Inflammatory macrophage (primary cell): ENCODE data around the gene VWA8.
"Not testable (repeated sequence)": the region's sequence is repeated elsewhere in the genome, so short reads cannot be mapped to it uniquely, and the experiment has no call there.

Experiments
- DNase-seq, 2 donors: peaks; one replicate each; pipeline ENCODE4 v3.0.0-alpha.2; 2020 to 2022

Gene VWA8

DNA sequence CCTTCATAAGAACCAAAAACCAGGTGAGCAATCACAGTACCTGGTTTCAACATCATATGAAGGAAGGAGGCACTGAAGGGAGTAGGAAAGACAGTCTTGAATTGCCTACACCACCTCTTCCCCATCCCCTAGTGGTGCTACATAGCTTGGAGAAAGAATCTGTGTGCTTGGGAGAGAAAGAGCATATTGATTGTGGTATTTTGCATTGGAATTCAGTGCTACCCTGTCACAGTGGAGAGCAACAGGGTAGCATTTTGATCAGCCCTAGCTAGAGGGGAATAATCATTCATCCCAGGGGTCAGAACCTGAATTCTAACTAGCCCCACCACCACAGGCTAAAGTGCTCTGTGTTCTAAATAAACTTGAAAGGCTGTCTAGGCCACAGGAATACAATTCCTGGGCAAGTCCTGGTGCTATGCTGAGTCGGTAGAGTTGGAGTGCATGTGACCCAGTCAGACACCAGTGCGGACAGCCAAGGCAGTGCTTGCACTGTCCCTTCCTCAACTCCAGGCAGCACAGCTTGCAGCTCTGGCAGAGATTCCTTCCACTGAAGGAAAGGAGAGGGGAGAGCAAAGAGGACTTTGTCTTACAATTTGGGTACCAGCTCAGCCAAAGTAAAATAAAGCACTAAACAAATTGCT, 158.7 kb downstream of the VWA8 start:
- no peak for DNase-seq

DNA sequence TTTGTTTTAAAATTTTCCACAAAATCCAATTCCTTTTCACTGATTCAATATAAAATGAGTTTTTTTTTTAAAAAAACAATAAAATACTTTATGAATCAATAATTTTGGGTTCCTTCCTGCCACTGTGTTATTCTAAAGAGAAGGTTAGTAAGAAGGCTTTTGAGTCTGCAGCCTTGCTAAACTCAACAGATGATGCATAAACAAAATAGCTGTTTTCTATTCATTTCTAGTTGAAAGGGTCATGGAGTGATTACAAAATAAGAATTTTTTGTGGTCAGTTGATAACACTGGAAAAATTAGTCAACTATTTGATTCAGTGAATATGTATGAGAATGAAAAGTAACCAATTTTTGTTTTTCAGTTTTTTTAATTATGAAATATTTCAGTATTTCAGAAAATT, 169.9 kb downstream of the VWA8 start:
- no peak for DNase-seq

DNA sequence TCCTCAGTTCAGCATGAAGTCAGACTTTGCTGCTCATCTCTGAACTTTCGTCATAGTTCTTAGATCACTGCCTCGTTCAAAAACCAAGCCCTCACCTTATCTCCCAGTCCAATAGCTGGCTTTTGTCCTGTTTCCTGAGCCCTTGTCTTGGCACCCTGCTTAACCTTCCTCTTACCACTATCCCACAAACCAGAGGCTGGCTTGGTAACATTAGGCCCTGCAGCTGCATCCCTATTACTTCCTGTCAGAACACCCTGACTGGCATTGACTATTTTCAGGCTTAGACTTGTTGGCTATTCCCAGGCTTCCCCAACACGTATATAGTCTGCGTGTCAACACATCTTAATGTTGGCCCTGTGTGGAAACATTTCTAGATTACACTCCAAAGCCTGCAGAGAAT, 172.4 kb downstream of the VWA8 start:
- peak in 1 of 2 donors; percentile 12 for DNase-seq

DNA sequence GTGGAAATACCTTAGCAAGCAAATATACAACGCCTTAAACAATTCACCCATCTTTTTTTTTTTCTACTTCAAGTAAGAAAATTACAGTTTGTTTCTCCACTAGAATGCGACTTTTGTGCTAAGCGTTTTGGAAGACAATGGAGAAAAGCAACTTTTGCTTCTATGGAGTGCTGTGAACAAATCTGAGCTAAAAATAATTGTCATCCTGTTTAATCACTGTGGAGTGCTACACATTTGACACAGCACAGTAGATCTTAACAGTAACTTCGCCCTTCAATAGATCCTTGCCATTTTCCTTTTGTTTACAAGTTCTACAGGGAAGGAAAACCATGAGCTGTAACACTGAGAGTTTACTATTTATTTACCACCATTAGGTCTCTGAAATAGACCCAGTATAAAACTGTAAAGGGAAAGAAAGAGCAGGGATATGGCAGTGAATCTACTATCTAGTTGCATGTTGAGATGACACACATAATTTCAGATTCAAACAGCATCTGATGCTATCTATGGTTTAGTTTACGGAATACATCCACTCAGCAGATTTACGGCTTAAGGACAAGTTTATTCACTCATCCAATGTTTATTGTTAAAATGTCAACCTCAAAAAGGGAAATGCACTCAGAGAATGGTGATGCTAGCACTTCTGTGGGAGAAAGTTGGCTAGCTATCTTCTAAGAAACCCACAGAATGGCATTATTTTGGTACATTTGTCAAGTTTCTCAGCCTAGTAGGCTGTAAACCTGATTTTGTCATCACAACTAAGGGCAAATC, 175.3 kb downstream of the VWA8 start:
- DNase-seq = peak; percentile 13 to 18

DNA sequence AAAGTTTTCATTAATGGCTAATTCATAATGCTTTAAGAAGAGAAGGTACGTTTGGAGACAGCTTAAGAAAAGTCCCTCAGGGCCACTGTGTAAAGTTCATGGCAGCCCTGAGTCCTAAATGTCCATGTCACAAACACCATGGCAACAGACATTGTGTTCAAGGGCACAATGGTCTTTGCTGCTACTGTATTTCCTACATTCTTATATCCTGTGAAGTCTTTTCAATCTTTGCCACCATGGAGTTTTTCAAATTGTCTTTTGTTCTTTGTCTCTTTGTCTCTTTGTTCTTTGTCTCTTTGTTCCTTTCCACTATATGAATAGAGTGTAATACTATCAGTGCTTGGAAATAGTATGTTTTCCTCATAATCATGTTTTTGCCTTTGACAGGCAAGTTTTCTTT, 178.8 kb downstream of the VWA8 start:
- DNase-seq = no peak

DNA sequence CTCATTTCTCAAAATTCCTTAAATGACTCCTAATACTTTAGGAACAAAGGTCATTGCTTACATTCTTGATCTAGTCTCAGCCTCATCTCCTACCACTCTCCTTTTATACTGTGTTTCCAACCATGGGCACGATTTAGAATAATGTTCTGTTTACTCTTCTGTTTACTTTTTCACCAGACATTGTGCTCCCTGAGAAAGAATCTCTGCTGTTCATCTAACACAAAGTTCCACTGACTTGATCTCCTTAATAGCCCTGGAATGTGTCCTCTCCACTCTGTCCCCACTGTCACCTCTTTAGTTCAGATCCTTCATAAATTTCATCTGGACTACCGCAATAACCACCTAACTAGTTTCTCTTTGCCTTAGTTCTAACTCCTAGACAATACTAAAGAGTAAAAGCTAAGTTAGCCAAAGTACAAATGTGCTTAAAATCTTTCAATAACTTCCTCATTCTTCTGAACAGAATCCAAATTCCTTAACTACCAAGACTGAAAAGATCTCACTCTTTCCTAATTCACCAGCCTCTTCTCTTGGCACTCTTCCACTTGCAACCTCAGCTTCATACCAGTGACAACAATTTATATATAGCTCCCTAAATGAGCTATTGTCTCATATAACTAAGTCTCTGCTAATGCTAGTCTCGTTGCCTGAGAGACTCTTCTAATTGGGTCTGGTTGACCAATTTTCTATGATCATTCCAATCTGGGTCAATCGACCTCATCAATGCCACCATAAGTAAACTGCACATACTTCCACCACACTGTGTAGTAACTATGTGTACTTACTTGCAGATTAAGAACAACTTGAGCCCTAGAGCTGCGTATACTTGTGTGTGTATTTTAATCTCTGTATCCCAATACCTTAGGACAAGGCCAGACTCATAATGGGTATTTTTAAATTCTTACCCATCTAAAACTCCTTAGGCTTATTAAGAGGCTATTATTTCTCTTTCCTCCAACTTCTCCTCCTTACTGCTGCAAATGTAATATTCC, 179.9 kb downstream of the VWA8 start:
- DNase-seq = peak; percentile 47 to 65

DNA sequence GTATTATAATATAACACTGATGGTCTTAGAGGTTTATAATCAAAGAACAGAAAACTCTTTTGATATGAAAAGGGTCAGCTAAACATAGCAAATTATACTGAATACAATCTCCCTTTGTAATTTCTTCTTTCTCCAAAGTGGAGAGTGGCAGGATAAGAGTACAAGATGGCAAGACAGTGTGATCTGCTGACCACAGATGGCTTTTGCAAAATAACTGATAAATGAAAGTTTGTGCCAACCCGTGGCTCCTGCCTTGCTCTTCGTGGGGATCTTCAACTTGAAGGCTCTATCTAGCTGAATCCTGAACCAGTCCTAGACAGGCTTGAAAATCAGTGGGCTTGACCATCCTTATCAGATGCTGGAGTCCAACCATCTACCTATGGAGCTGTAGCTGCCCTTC, 185.7 kb downstream of the VWA8 start:
- no peak for DNase-seq

DNA sequence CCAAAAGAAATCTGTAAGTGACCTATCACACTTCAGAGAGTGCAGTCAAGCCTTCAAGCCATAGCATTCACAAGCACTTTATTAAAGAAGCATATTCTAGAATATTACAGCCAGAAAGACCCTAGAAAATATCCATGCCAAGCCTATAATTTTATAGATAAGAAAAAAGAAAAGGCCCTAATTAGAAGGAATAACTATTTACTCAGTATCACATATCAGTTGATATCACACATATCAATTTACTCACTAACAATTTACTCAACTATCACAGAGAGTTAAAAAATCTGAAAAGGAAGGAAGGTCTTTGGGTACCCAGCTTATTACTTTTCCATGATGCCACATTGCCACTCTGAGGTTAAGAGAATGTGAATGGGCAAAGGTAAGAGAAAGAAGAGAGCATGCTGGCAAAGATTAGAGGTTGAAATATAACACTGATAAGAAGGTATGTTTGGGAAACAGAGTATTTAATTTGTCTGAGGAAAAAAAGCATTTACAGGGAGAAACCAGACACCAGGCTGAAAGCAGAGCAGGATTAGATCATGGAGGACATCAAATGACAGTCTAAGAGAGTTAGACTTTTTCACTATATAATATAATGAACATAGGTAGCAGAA, 186.2 kb downstream of the VWA8 start:
- DNase-seq = no peak

DNA sequence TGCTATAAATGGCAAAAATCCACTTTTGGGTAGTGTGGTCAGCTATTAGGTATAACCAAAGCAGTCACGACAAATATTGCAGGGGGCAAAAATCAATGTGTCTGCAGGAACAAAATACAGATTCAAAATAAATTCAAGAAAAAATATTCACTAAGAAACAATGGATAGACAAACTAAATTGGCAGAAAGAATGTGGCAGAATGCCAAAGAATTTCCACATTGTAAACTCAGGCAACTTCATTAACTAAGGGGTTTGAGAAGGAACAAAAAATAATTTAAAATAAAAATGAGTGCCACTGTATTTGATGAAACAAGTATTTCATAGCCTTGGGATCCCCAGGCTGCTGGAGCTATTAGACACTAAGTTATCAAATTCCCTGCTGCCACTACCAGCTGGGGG, 193.1 kb downstream of the VWA8 start:
- DNase-seq = no peak

DNA sequence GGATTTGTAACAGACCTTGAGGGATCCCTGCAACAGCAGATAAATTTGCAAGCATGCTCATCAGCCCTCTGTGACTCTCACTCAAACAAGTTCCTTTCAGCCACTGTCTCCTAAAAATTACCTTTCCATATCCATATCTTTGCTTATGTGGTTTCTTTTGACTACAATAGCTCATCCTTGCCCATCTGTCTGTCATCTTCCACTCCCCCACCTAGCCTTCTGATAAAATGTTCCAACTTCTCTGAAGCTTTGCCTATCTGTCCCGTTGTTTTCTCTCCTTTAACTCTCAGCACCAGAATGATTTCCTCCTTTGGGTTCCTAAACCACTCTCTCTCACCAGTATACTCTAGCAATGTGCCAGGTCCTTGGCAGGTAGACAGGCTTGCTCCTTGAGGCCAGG, 194.5 kb downstream of the VWA8 start:
- DNase-seq = no peak

DNA sequence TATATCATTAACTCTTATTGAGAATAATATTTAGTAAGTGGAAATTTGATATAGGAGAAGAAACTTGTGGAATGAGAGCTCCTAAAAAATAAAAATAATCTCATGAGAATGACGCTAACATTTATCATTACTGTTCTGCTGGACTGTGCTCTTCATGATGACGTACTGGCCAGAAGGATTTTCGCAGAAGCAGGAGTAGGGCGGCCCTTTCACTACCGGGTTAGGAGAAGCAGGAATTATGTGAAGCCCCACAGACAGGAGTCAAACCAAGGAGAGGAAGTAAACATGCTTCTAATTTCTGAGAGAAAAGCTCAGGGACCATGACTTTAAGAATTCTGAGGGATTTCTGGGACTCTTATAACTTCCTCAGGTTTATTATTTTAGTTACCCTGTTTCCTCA, 195.1 kb downstream of the VWA8 start:
- DNase-seq = no peak

DNA sequence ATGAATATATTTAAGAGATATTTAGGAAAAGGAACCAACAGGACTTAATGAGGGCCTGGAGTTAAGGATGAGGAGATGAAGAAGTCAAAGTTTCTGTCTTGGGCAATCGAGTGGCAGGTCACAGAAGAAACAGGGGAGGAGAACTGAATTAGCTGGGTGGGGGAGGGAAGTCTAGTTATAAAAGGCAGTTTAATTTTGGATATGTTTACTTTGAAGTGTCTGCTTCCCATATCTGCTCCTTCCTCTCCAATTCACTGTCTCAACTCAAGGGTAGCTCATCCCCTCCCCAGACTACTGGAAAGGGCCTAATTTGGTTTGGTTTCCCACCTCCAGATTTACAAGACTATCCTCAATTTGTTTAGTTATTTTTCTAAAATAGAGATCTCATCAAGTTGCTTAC, 195.9 kb downstream of the VWA8 start:
- DNase-seq = peak in 1 of 2 donors; percentile 18

DNA sequence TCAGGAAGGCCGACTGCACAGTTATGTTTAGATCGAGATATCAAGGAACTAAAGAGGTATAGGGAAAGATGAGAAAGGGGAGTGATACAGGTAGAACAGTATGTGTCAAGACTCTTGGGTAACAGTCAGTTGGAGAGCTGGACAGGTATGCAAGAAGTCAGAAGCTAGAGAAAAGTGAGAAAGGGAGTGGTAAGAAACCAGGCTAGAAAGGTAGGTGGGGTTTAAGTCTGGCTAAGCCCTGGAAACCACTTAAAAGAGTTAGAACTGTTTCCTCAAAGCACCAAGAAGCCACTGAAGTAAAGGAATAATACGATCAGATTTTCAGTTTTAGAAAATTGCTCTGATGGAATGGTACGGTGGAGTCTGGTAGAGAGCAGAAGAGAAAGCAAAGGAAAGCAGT, 196.4 kb downstream of the VWA8 start:
- DNase-seq = no peak

DNA sequence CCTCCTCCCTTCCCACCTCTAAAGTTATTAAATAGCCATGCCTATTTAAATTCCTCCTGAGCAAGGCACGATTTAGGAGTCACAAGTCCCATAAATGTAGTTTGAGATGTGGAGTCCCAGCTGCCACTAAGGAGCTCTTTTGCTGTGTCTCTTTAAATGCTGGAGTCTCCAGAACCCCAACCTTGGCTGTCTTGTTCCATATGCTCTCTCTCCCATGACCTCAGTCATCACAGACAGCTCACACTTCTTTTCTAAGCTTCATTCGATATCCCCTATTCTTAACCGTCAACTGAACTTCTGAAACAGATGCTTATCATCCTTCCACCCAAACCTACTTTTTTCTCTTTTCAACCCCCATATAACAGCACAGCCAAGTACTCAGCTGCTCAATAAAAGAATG, 197.1 kb downstream of the VWA8 start:
- no peak for DNase-seq

DNA sequence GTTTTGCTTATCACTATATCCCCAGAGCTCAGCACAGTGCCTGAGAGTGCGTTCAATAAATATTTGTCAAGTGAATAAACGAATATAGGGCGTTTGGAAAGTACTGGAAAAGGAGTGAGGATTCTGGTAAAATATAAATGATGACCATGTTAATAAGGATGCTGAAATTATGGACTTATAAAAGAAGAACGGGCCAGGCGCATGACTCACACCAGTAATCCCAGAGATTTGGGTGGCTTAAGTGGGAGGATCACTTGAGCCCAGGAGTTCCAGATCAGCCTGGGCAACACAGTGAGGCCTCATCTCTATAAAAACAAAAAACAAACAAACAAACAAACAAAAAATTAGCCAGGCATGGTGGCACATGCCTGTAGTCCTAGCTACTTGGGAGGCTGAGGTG, 198.1 kb downstream of the VWA8 start:
- no peak for DNase-seq

DNA sequence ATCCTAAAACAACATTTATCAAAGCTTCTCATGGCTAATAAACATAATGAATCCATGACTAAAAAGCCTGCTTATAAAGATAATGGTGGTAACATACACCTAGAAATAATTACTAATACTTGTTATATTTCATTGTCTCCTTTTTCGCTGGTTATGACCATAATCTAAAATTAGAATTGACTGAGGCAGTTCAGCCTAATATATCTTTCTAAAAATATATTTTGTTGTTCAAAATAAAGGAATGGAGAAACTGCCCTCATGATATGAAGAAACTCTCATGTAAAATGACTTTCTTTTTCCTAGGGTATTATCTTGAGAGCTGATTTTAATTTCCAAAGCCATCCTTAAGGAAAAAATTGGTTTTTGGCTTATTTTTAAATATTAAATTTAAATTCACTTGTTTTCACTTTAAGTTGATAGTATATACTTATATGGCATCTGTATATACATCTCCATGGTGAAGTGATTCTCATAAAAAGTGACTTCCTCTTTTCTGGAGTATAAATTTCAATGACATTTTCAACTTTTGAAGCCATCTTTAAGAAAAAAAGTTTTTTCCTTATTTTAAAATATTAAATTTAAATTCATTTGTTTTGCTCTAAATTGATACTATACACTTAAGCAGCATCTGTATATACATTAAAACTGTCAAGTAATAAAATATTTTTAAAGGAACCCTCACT, 204.6 kb downstream of the VWA8 start:
- peak in 1 of 2 donors; percentile 33 for DNase-seq

DNA sequence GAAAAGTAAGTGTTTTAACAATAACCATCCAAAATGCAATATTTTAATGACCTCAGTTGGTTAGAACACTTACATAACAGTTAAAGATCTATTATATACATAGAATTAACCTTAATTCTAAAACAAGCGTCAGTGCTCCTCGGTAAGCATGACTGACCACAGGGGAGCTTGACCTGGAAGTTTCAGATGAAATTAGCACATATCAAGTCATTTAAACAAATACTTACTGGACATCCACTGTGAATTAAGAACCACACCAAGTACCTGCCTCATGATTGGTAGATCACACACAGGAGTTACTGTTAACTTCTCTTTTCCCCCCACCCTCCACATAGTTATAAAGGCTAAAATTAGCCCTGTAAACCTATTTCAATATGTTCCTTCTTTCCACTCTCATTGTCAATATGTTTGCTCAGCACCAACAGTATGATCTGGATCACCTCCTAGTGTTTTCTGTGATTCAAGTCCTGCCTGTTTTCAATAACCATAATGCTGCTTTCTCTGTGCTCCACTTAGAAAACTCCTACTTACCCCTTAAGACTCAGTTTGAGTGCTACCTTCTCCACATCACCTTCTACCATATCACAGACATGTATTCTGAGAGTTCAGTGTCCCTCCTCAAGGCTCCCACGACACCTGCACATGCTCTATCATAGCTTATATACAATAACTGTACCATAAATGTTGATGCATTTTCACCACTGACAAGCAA, 209.0 kb downstream of the VWA8 start:
- DNase-seq = no peak

DNA sequence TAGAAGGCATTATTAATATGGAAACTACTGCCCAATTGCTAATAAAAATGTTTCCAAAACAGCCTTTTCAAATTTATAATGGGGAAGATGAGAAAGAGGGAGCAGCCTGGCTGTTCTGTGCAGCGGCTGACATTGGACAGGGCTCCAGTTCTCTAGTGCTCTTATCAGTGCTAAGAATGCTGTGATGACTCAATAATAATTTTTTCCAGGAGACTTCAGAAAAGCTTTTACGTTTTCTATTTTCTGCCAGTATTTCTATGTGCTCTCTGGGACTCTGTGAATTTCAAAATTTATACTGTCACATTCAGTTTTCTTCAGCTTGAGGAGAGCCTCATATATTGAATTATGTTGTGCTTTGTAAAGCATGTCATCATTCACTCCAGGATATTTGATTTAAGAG, 209.6 kb downstream of the VWA8 start:
- no peak for DNase-seq

DNA sequence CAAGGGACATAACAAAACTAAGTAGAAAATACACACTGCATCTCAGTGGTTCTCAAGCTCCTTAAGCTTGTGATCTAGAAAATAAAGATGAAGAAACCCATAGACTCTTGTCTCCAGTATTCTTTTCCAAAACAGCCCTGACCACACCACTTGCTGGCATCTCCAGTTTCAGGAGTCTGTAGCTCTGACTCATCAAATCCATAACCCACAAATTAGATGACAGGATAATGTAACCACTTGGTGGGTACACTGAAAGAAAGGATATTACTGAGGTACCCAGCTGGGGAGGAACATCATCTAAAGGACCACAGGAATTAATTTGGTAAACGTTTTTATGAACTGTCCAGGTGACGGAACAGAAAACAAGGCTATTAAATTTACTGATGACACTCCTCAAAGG, 214.7 kb downstream of the VWA8 start:
- DNase-seq = no peak

DNA sequence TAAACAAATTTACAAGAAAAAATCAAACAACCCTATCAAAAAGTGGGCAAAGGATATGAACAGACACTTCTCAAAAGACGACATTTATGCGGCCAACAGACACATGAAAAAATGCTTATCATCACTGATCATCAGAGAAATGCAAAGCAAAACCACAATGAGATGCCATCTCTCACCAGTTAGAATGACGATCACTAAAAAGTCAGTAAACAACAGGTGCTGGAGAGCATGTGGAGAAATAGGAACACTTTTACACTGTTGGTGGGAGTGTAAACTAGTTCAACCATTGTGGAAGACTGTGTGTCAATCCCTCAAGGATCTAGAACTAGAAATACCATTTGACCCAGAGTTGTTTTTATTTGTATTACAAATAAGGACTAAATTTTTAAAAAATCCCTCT, 215.4 kb downstream of the VWA8 start:
- DNase-seq = not testable (repeated sequence)

DNA sequence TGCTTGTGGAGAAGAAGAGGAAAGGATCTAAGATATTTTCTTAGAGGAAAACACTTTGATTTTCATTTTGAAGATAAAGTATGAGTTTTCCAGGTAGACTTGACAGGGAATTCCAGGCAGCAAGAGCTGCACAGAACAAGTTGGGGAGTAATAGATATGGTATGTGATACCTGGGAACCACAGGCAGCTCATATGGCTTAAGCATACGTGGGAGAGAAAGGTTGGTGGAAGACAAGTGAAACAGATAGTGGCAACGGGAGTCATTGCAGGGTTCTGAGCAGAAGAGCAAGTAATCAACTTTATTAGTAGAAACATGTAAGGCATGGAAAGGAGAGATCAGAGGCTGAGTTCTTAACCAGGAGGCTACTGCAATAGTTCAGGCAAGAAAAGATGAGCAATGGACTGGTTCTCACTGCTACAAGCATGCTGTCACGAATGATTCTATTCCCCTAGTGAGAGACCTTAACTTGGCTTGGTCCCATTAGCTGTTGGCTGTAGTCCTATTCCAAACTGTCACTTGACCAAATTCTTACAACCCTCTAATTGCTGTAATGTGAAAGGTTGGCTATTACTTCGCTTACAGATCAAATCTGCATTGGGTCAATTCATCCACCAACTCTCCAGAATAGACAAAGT, 217.9 kb downstream of the VWA8 start:
- no peak for DNase-seq
